Neural cell (in vitro differentiated cells): ENCODE results near the gene BCAS1. TPM values are rescaled to one million over a fixed set of nuclear protein-coding genes. Genes with fewer than 3 reads are reported as not detected.

Source experiments
- H2AFZ ChIP-seq: fragments of 200-600, 300-800 bp; sonication (generic), shearing (Covaris generic); 2 replicates; pipeline ENCODE4 v1.6.0; 2014; ENCODE audit warnings: low read depth, mild to moderate bottlenecking, antibody characterized with exemption, low read length, moderate library complexity
- H3F3A ChIP-seq: fragments of 200-600 bp; shearing (Covaris generic); 2 replicates; pipeline ENCODE4 v1.6.1; 2016; ENCODE audit warnings: mild to moderate bottlenecking, moderate library complexity, mixed read lengths, antibody characterized with exemption, low read length; ENCODE audit not compliant: insufficient read depth, poor library complexity, severe bottlenecking
- H3K27ac ChIP-seq: fragments of 200-600, 300-800 bp; sonication (generic), shearing (Covaris generic); 2 replicates; pipeline ENCODE4 v1.5.1; 2014; ENCODE audit warnings: mild to moderate bottlenecking, low read length, moderate library complexity
- H3K27me3 ChIP-seq: fragments of 300-800, 200-600 bp; sonication (generic), shearing (Covaris generic); 2 replicates; pipeline ENCODE4 v1.6.0; 2014; ENCODE audit warnings: mild to moderate bottlenecking, low read depth, low read length, moderate library complexity; ENCODE audit not compliant: insufficient read depth
- H3K36me3 ChIP-seq: fragments of 300-800, 200-600 bp; sonication (generic), shearing (Covaris generic); 2 replicates; pipeline ENCODE4 v1.5.1; 2014; ENCODE audit warnings: mild to moderate bottlenecking, antibody characterized with exemption, low read length, moderate library complexity; ENCODE audit not compliant: insufficient read depth
- H3K4me2 ChIP-seq: fragments of 300-800, 200-600 bp; sonication (generic), shearing (Covaris generic); 2 replicates; pipeline ENCODE4 v1.6.0; 2014; ENCODE audit warnings: mild to moderate bottlenecking, low read length
- H3K4me3 ChIP-seq: fragments of 300-800, 200-600 bp; sonication (generic), shearing (Covaris generic); 2 replicates; pipeline ENCODE4 v1.5.1; 2014; ENCODE audit warnings: mild to moderate bottlenecking, low read length, moderate library complexity
- H3K79me2 ChIP-seq: fragments of 200-600 bp; shearing (Covaris generic); replicated peaks from 2 replicates; pipeline ENCODE4 v1.6.0; 2014; ENCODE audit warnings: mild to moderate bottlenecking, low read length, moderate library complexity; ENCODE audit not compliant: insufficient read depth
- H3K9ac ChIP-seq: fragments of 300-800, 200-600 bp; sonication (generic), shearing (Covaris generic); 2 replicates; pipeline ENCODE4 v1.6.1; 2016; ENCODE audit warnings: mild to moderate bottlenecking, low read length, mixed read lengths
- H3K9me2 ChIP-seq: fragments of 200-600 bp; shearing (Covaris generic); 2 replicates; pipeline ENCODE4 v1.6.1; 2016; ENCODE audit warnings: mild to moderate bottlenecking, low read length, mixed read lengths; ENCODE audit not compliant: insufficient read depth
- H3K9me3 ChIP-seq: fragments of 200-600, 300-800 bp; sonication (generic), shearing (Covaris generic); 2 replicates; pipeline ENCODE4 v1.6.1; 2016; ENCODE audit warnings: mild to moderate bottlenecking, mixed run types, low read length, moderate library complexity, mixed read lengths
- H4K20me1 ChIP-seq: fragments of 200-600 bp; shearing (Covaris generic); 2 replicates; pipeline ENCODE4 v1.6.1; 2016; ENCODE audit warnings: mild to moderate bottlenecking, mixed run types; ENCODE audit not compliant: insufficient read depth
- CTCF ChIP-seq: fragments of 450-650 bp; IDR thresholded peaks from 2 replicates; pipeline ENCODE4 v1.5.1; 2014; ENCODE audit warnings: antibody characterized with exemption, mild to moderate bottlenecking, moderate library complexity; ENCODE audit not compliant: poor library complexity, severe bottlenecking
- EP300 ChIP-seq: fragments of 450-650 bp; conservative IDR thresholded peaks from 2 replicates; pipeline ENCODE4 v1.6.1; 2014; ENCODE audit warnings: antibody characterized with exemption, mild to moderate bottlenecking, moderate library complexity; ENCODE audit not compliant: poor library complexity, severe bottlenecking
- EZH2 ChIP-seq: fragments of 200-600, 300-800 bp; shearing (Covaris generic), sonication (generic); IDR thresholded peaks from 2 replicates; pipeline ENCODE4 v1.6.1; 2014; ENCODE audit warnings: antibody characterized with exemption, low read length, borderline replicate concordance, mild to moderate bottlenecking; ENCODE audit not compliant: insufficient read depth, poor library complexity, severe bottlenecking
- MXI1 ChIP-seq: fragments of 450-650 bp; conservative IDR thresholded peaks from 2 replicates; pipeline ENCODE4 v1.6.1; 2014; ENCODE audit warnings: antibody characterized with exemption, mild to moderate bottlenecking; ENCODE audit not compliant: poor library complexity, severe bottlenecking
- POLR2AphosphoS5 ChIP-seq: IDR thresholded peaks from 2 replicates; pipeline ENCODE4 v1.6.1; 2012
- RAD21 ChIP-seq: fragments of 450-650 bp; conservative IDR thresholded peaks from 2 replicates; pipeline ENCODE4 v1.6.1; 2014; ENCODE audit warnings: antibody characterized with exemption, mild to moderate bottlenecking, moderate library complexity
- REST ChIP-seq: IDR thresholded peaks from 2 replicates; pipeline ENCODE4 v1.6.1; 2012; ENCODE audit warnings: borderline replicate concordance
- SMC3 ChIP-seq: fragments of 450-650 bp; conservative IDR thresholded peaks from 2 replicates; pipeline ENCODE4 v1.6.1; 2014; ENCODE audit warnings: antibody characterized with exemption, mild to moderate bottlenecking, moderate library complexity; ENCODE audit not compliant: poor library complexity
- TAF1 ChIP-seq: IDR thresholded peaks from 2 replicates; pipeline ENCODE4 v1.6.1; 2012; ENCODE audit warnings: low read depth
- polyA plus RNA-seq: library from polyadenylated mRNA; depleted of rRNA; stranded (reverse); fragments of >200 nt; gene quantifications from 2 replicates; pipeline ENCODE4 v1.2.3, GENCODE V29; 2014

BCAS1 gene
- polyA plus RNA-seq, 1 donor from 2014 or later = not detected

- Histone ChIP-seq H3K36me3 (no peaks in the 10 kb centered on the region), H3K4me3 (no peak overlapping the region), H3K27me3 (no peaks in the 10 kb centered on the region), H3K9ac (no peak overlapping the region), H3K9me2 (no peaks in the 10 kb centered on the region), H3K4me2 (no peak overlapping the region), H3K79me2 (no peaks in the 10 kb centered on the region), H3K27ac (no peak overlapping the region), H2AFZ (no peak overlapping the region), H3K9me3 (no peaks in the 10 kb centered on the region), H4K20me1 (no peaks in the 10 kb centered on the region), H3F3A (no peaks in the 10 kb centered on the region)
- TF ChIP-seq RAD21 = no peak
- TF ChIP-seq CTCF = no peak
- no peak for TF ChIP-seq MXI1
- no peak for TF ChIP-seq SMC3
- TF ChIP-seq EZH2 = no peak
- no peak for TF ChIP-seq REST
- TF ChIP-seq TAF1 = no peak
- TF ChIP-seq EP300 = no peak
- TF ChIP-seq POLR2AphosphoS5 = no peak
These were observed 6.3 kb downstream of the BCAS1 start for GRCh38 chr20:54063992-54064676.

GRCh38 chr20:54063580-54063979 lies 6.8 kb downstream of the BCAS1 start:
- H3K4me2 ChIP-seq = no peak overlapping the region
- no peaks in the 10 kb centered on the region for H3F3A ChIP-seq
- no peaks in the 10 kb centered on the region for H3K36me3 ChIP-seq
- no peaks in the 10 kb centered on the region for H3K79me2 ChIP-seq
- no peak overlapping the region for H2AFZ ChIP-seq
- no peaks in the 10 kb centered on the region for H3K27me3 ChIP-seq
- TF ChIP-seq TAF1 (no peak), REST (no peak), RAD21 (no peak), SMC3 (no peak), CTCF (no peak), EP300 (no peak), EZH2 (no peak), MXI1 (no peak), POLR2AphosphoS5 (no peak)
- H3K27ac ChIP-seq = no peak overlapping the region
- no peak overlapping the region for H3K9ac ChIP-seq
- H3K9me2 ChIP-seq = no peaks in the 10 kb centered on the region
- no peaks in the 10 kb centered on the region for H4K20me1 ChIP-seq
- H3K4me3 ChIP-seq = no peak overlapping the region
- no peaks in the 10 kb centered on the region for H3K9me3 ChIP-seq
